ENCODE data around the gene FAM200A.
"Not testable (repeated sequence)": the region's sequence is repeated elsewhere in the genome, so short reads cannot be mapped to it uniquely, and the experiment has no call there.

Gene FAM200A

DNA sequence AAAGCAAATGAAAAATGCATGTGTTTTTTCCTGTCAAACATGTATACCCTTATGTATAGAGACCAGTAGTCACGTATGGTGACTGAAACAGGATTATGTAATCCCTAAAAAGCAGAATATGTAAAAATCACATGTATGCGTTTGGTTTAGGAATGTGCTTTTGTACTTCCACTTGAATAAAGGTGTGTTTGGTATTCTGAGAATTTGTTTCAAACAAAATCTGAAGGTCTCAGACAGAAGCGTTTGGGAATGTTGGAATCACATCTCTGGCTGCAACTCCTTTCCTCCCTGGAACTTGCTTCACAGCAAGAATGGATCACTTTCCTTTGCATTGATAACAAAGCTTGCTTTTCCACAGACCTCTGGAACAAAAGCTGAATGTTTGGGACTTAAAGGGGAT, 24.3 kb upstream of the FAM200A start:
- WGBS: 78% methylated on average over 3 of the region's 3 CpGs
- Histone ChIP-seq H3K27me3 (ENCODE audit: insufficient read depth, low read length) (no peaks in the 10 kb centered on the region), H3K27ac (ENCODE audit: low read depth, low read length) (peak overlapping the region; percentile 71), H3K36me3 (ENCODE audit: insufficient read depth, low read length) (peaks cover 34% of the 10 kb centered on the region), H3K9ac (ENCODE audit: low read depth, low read length) (peak overlapping the region; percentile 37), H3K4me1 (ENCODE audit: insufficient read depth, low read length) (peaks cover 17% of the 10 kb centered on the region), H3K9me3 (ENCODE audit: insufficient read depth, low read depth, low read length) (no peaks in the 10 kb centered on the region), H3K4me3 (ENCODE audit: low read length) (no peak overlapping the region)

DNA sequence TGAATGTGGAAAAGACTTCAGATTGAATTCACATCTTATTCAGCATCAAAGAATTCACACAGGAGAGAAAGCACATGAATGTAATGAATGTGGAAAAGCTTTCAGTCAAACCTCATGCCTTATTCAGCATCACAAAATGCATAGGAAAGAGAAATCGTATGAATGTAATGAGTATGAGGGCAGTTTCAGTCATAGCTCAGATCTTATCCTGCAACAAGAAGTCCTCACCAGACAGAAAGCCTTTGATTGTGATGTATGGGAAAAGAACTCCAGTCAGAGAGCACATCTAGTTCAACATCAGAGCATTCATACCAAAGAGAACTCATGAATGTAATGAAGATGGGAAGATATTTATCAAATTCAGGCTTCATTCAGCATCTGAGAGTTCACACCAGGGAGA, 21.3 kb upstream of the FAM200A start:
- Histone ChIP-seq H3K4me3 (ENCODE audit: low read length) (no peak overlapping the region), H3K36me3 (ENCODE audit: insufficient read depth, low read length) (peaks cover 62% of the 10 kb centered on the region), H3K9me3 (ENCODE audit: insufficient read depth, low read depth, low read length) (no peaks in the 10 kb centered on the region), H3K27ac (ENCODE audit: low read depth, low read length) (no peak overlapping the region), H3K9ac (ENCODE audit: low read depth, low read length) (no peak overlapping the region), H3K4me1 (ENCODE audit: insufficient read depth, low read length) (peaks cover 14% of the 10 kb centered on the region), H3K27me3 (ENCODE audit: insufficient read depth, low read length) (no peaks in the 10 kb centered on the region)
- 100% methylated on average over 1 of the region's 1 CpG for WGBS

DNA sequence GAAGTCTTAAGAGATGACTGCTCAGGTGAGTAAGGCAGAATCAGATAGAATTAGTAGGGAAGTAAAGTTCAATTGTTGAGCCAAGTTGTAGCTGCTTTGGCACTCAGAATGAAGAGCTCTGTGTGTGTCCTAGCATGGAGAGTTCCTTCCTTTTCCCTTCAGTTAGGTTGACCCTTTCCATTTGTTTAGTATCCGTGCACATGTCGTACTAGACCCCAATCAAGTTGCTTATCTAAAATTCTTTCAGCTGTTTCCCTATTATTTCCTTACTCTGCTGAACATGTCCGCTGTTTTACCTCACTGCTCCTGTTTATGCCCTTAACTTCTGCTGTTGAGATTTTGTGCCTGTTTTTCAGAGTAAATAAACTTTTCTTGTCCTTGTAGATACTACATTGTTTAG, 19.9 kb upstream of the FAM200A start:
- Histone ChIP-seq H3K4me1 (ENCODE audit: insufficient read depth, low read length) (peaks cover 14% of the 10 kb centered on the region), H3K27me3 (ENCODE audit: insufficient read depth, low read length) (no peaks in the 10 kb centered on the region), H3K9ac (ENCODE audit: low read depth, low read length) (no peak overlapping the region), H3K4me3 (ENCODE audit: low read length) (no peak overlapping the region), H3K27ac (ENCODE audit: low read depth, low read length) (no peak overlapping the region), H3K9me3 (ENCODE audit: insufficient read depth, low read depth, low read length) (no peaks in the 10 kb centered on the region), H3K36me3 (ENCODE audit: insufficient read depth, low read length) (peaks cover 62% of the 10 kb centered on the region)
- WGBS: 96% methylated on average over 3 of the region's 3 CpGs

DNA sequence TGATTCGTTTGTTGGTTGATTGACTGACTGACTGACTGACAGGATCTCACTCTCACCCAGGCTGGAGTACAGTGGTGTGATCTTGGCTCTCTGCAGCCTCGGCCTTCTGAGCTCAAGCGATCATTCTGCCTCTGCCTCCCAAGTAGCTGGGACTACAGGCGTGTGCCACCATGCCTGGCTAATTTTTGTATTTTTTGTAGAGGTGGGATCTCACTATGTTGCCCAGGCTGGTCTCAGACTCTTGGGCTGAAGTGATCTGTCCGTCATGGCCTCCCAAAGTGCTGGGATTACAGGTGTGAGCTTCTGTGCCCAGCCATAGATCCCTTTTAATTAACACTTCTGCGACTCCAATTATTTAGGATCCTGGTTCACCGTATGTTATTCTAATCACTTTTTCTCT, 16.9 kb upstream of the FAM200A start:
- H3K4me1 ChIP-seq (ENCODE audit: insufficient read depth, low read length); H3K9me3 ChIP-seq (ENCODE audit: insufficient read depth, low read depth, low read length); H3K4me3 ChIP-seq (ENCODE audit: low read length); H3K9ac ChIP-seq (ENCODE audit: low read depth, low read length); H3K27me3 ChIP-seq (ENCODE audit: insufficient read depth, low read length); H3K27ac ChIP-seq (ENCODE audit: low read depth, low read length): not testable (repeated sequence)
- WGBS: 97% methylated on average over 7 of the region's 7 CpGs
- peaks cover 81% of the 10 kb centered on the region for H3K36me3 ChIP-seq (ENCODE audit: insufficient read depth, low read length)

DNA sequence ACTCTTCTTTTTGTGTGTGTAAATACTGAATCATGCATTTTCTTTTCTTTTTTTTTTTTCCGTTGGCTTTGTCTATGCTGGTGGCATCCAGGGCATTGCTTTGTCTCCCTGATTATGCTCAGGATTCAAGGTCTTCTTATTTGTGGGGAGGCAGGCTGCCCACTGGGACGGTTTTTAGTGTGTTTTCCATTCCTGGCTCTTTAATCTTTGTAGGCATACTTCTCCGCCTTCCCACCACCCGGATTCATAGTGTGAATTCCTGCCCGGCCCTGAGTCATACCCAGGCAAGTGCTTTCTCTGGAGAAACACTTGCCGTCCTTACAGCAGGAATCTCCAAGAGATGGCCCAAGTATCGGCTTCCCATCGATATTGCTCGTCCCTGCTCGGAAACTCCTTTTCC, 11.7 kb upstream of the FAM200A start:
- no peaks in the 10 kb centered on the region for H3K9me3 ChIP-seq (ENCODE audit: insufficient read depth, low read depth, low read length)
- no peak overlapping the region for H3K4me3 ChIP-seq (ENCODE audit: low read length)
- H3K36me3 ChIP-seq (ENCODE audit: insufficient read depth, low read length): peaks cover 67% of the 10 kb centered on the region
- no peaks in the 10 kb centered on the region for H3K27me3 ChIP-seq (ENCODE audit: insufficient read depth, low read length)
- no peak overlapping the region for H3K27ac ChIP-seq (ENCODE audit: low read depth, low read length)
- WGBS: 86% methylated on average over 9 of the region's 10 CpGs
- H3K9ac ChIP-seq (ENCODE audit: low read depth, low read length): no peak overlapping the region
- no peaks in the 10 kb centered on the region; the same call in 1 of the 2 replicates for H3K4me1 ChIP-seq (ENCODE audit: insufficient read depth, low read length)

DNA sequence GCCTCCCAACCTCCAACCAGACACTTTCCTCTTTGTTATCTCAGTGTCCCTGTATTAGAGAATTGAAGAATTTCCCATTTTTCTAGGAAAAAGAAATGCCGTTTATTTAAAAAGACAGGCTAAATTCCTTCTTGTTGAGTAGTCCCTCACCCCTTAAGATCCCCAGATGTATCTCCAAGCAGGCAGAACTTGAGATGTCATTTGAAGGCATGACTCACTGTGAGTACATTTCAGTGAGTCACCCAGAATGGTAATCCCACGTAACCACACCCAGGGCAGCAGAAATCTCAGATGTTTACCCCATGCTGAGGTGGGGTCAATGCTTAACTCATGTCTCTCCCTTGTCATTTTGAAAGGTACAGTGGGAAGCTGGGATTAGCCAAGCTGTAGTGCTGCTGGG, 10.9 kb upstream of the FAM200A start:
- H3K9ac ChIP-seq (ENCODE audit: low read depth, low read length): no peak overlapping the region
- no peaks in the 10 kb centered on the region; the same call in 1 of the 2 replicates for H3K4me1 ChIP-seq (ENCODE audit: insufficient read depth, low read length)
- 80% methylated on average over 2 of the region's 2 CpGs for WGBS
- H3K27me3 ChIP-seq (ENCODE audit: insufficient read depth, low read length): no peaks in the 10 kb centered on the region
- peaks cover 64% of the 10 kb centered on the region for H3K36me3 ChIP-seq (ENCODE audit: insufficient read depth, low read length)
- no peak overlapping the region for H3K27ac ChIP-seq (ENCODE audit: low read depth, low read length)
- H3K9me3 ChIP-seq (ENCODE audit: insufficient read depth, low read depth, low read length): no peaks in the 10 kb centered on the region
- H3K4me3 ChIP-seq (ENCODE audit: low read length): no peak overlapping the region

DNA sequence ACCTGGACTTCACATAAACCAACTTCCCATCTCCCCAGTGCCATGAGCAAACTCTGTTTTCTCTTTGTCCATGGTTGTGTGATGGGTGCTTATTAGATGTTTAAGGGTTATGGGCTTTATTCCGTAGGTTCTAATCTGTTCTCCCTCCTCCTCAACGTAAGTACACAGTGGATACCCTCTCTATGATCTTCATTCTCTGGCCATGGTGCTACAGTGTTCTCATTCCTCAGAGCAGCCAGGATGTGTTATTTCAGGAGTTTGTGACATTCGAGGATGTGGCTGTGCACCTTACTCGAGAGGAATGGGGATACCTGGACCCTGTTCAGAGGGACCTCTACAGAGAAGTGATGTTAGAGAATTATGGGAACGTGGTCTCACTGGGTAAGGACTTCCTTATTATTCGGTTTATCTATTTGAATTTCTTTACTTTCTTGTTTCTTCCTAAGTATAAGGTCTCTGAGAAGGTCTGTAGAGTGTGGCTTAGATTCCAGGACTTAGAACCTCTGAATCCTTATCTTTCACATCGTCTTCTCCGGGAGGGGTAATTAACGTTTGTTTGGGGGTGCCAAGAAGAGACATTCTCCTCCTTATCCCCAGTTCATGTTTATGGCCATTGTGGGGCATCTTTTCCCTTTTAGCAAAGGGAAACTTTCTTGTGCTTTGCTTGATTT, 10.3 kb upstream of the FAM200A start:
- Histone ChIP-seq H3K9me3 (ENCODE audit: insufficient read depth, low read depth, low read length) (no peaks in the 10 kb centered on the region), H3K36me3 (ENCODE audit: insufficient read depth, low read length) (peaks cover 64% of the 10 kb centered on the region), H3K27ac (ENCODE audit: low read depth, low read length) (peak overlapping the region; percentile 1; the same call in 1 of the 2 replicates), H3K27me3 (ENCODE audit: insufficient read depth, low read length) (no peaks in the 10 kb centered on the region), H3K4me1 (ENCODE audit: insufficient read depth, low read length) (peaks cover 3% of the 10 kb centered on the region; the same call in 1 of the 2 replicates), H3K9ac (ENCODE audit: low read depth, low read length) (peak overlapping the region; percentile 7; the same call in 1 of the 2 replicates), H3K4me3 (ENCODE audit: low read length) (no peak overlapping the region)
- WGBS: 88% methylated on average over 8 of the region's 9 CpGs

DNA sequence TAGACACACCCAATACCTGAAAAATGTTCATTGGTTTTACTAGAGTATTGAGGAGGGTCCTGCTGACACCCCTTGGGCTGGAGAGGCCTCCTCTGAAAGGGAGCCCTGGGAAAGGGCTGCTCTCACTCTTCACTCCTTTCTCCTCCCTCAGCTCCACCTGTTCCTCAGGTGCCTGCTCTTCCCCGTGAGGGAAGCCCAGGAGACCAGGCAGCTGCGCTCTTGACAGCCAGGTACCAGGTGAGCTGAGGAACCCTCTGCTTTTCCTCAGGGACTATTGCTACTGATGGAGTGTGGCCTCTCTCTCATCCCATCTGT, 9.8 kb upstream of the FAM200A start:
- 92% methylated on average over 2 of the region's 2 CpGs for WGBS
- no peak overlapping the region for H3K27ac ChIP-seq (ENCODE audit: low read depth, low read length)
- peaks cover 3% of the 10 kb centered on the region; the same call in 1 of the 2 replicates for H3K4me1 ChIP-seq (ENCODE audit: insufficient read depth, low read length)
- H3K9me3 ChIP-seq (ENCODE audit: insufficient read depth, low read depth, low read length): no peaks in the 10 kb centered on the region
- no peak overlapping the region for H3K4me3 ChIP-seq (ENCODE audit: low read length)
- H3K36me3 ChIP-seq (ENCODE audit: insufficient read depth, low read length): peaks cover 64% of the 10 kb centered on the region
- no peaks in the 10 kb centered on the region for H3K27me3 ChIP-seq (ENCODE audit: insufficient read depth, low read length)
- peak overlapping the region; percentile 7; the same call in 1 of the 2 replicates for H3K9ac ChIP-seq (ENCODE audit: low read depth, low read length)

DNA sequence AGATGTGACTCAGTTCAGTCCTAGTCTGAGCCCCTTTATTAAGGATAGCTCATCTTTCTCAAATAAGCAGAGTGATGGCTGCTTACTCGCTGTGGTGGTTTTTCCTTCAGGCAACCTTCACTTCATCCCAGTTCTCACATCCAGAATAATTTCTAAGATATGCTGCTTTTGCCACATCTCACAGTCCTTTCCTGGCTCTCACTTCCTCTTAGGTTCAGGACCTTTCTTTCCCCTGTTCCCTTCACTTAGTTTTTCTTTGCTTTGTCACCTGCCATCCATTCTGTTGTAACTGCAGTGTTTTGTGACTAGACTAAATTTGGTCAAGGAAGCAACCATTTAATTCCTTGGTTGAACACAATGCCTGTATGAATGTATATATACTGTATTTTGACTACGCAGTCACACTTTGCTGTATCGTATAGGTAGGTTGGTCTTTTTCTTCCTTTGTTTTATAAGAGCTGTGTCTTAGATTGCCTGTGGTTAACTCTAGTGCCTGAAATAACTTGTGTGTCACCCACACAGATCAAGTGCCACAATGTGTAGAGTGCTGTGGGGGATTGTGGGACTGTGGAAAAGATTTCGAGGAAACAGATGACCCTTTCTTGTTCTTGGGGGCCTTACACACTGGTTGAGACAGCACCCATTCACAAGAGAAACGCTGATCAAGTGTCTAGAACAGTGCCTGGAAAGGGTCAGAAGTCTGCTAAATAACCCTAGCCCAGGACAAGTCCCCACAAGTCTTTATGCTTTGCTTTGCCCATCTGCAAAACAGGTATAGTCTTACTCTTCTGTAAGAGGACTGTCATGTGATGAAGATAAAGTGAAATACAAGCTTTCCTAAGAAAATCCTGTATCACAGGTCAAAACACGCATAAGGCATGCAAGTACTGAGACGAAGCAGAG, 9.2 kb upstream of the FAM200A start:
- Histone ChIP-seq H3K27me3 (ENCODE audit: insufficient read depth, low read length) (no peaks in the 10 kb centered on the region), H3K4me1 (ENCODE audit: insufficient read depth, low read length) (peaks cover 3% of the 10 kb centered on the region; the same call in 1 of the 2 replicates), H3K9ac (ENCODE audit: low read depth, low read length) (0 out of 2 replicates have a peak overlapping the region, but pooled peaks have one; percentile 21), H3K4me3 (ENCODE audit: low read length) (no peak overlapping the region), H3K27ac (ENCODE audit: low read depth, low read length) (no peak overlapping the region), H3K36me3 (ENCODE audit: insufficient read depth, low read length) (peaks cover 64% of the 10 kb centered on the region), H3K9me3 (ENCODE audit: insufficient read depth, low read depth, low read length) (no peaks in the 10 kb centered on the region)
- 96% methylated on average over 7 of the region's 7 CpGs for WGBS

DNA sequence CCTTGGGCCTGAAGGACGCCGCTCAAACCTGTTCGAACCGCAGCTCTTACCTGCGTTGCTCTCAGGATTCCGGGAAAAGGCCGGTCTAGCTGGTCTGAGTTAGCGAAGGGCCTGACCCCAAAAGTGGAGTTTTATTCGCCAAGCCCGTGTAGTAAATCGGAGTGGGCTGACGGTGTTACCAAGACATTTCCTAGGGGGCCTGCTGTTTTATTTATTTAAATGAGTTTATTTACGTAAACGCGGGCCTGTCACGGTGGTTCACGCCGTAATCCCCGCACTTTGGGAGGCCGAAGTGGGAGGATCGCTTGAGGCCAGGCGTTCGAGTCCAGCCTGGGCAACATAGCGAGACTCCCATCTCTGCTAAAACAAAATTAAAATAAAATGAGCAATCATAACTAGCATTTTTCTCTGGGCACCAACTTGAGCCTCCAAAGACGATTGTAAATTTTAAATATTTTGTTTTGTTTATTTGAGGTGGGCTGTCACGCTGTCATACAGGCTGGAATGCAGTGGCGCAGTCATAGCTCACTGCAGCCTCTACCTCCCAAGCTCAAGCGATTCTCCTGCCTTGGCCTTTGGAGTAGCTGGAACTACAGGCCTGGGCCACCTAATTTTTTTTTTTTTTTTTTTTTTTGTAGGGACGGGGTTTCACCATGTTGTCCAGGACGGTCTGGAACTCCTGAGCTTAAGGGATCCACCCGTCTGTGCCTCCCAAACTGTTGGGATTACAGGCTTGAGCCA, 7.4 kb upstream of the FAM200A start:
- Histone ChIP-seq H3K27ac (ENCODE audit: low read depth, low read length) (peak overlapping the region; percentile 97), H3K4me3 (ENCODE audit: low read length) (peak overlapping the region; percentile 96), H3K9me3 (ENCODE audit: insufficient read depth, low read depth, low read length) (no peaks in the 10 kb centered on the region), H3K9ac (ENCODE audit: low read depth, low read length) (peak overlapping the region; percentile 99), H3K27me3 (ENCODE audit: insufficient read depth, low read length) (no peaks in the 10 kb centered on the region), H3K4me1 (ENCODE audit: insufficient read depth, low read length) (peaks cover 3% of the 10 kb centered on the region; the same call in 1 of the 2 replicates), H3K36me3 (ENCODE audit: insufficient read depth, low read length) (peaks cover 53% of the 10 kb centered on the region)
- 28% methylated on average over 31 of the region's 31 CpGs for WGBS
